ENCODE results near the gene MRPL38.

- TF ChIP-seq CTCF (IDR thresholded peaks at IDR 0.05; ENCODE audit: low read depth, low read length, missing input control), result no peak
- TF ChIP-seq ATF3 (IDR thresholded peaks at IDR 0.05), result no peak
- TF ChIP-seq MAX (IDR thresholded peaks at IDR 0.05), result no peak
- no peak for TF ChIP-seq JUND (IDR thresholded peaks at IDR 0.05)
- no peak for TF ChIP-seq GABPA (IDR thresholded peaks at IDR 0.05 in 1 of 2, conservative IDR thresholded peaks at IDR 0.05 in 1 of 2)
- TF ChIP-seq REST (IDR thresholded peaks at IDR 0.05), result no peak
- TF ChIP-seq ZBTB33 (IDR thresholded peaks at IDR 0.05), result no peak
- TF ChIP-seq YY1 (IDR thresholded peaks at IDR 0.05), result no peak
These were observed 22.7 kb upstream of the MRPL38 start for GRCh38 chr17:75927286-75927922.
